H9 (cell line): ENCODE data around the gene KIF26B. TPM values are rescaled to one million over a fixed set of nuclear protein-coding genes. Genes with fewer than 3 reads are reported as not detected.

Experiments used
- DNase-seq: peaks from one replicate; pipeline ENCODE4 v3.0.0-alpha.2; 2017
- H2AFZ ChIP-seq: one replicate; pipeline ENCODE4 v1.6.1; 2013; ENCODE audit warnings: mild to moderate bottlenecking, low read length, control low read depth, moderate library complexity
- H2AK5ac ChIP-seq: 2 replicates; pipeline ENCODE4 v1.6.1; 2013; ENCODE audit warnings: low read length, control low read depth, mixed read lengths; ENCODE audit not compliant: insufficient read length
- H2BK120ac ChIP-seq: one replicate; pipeline ENCODE4 v1.6.1; 2013; ENCODE audit warnings: low read depth, mild to moderate bottlenecking, low read length, control low read depth, inconsistent platforms; ENCODE audit not compliant: poor library complexity, severe bottlenecking
- H2BK12ac ChIP-seq: 2 replicates; pipeline ENCODE4 v1.6.1; 2013; ENCODE audit warnings: low read length, control low read depth, mixed read lengths, low read depth; ENCODE audit not compliant: insufficient read length
- H2BK15ac ChIP-seq: 2 replicates; pipeline ENCODE4 v1.6.1; 2013; ENCODE audit warnings: low read depth, low read length, control low read depth
- H2BK20ac ChIP-seq: one replicate; pipeline ENCODE4 v1.6.1; 2013; ENCODE audit warnings: low read depth, mild to moderate bottlenecking, low read length, control low read depth, inconsistent platforms; ENCODE audit not compliant: poor library complexity, severe bottlenecking
- H2BK5ac ChIP-seq: 2 replicates; pipeline ENCODE4 v1.6.1; 2013; ENCODE audit warnings: low read length, control low read depth, mixed read lengths; ENCODE audit not compliant: insufficient read length
- H3K14ac ChIP-seq: 2 replicates; pipeline ENCODE4 v1.6.1; 2013; ENCODE audit warnings: low read length, control low read depth; ENCODE audit not compliant: insufficient read depth
- H3K18ac ChIP-seq: 2 replicates; pipeline ENCODE4 v1.6.1; 2013; ENCODE audit warnings: low read depth, mild to moderate bottlenecking, mixed read lengths, low read length, control low read depth; ENCODE audit not compliant: insufficient read length
- H3K23ac ChIP-seq: 2 replicates; pipeline ENCODE4 v1.6.1; 2013; ENCODE audit warnings: low read length, control low read depth, mixed read lengths, low read depth; ENCODE audit not compliant: insufficient read length
- H3K23me2 ChIP-seq: 2 replicates; pipeline ENCODE4 v1.6.1; 2013; ENCODE audit warnings: low read depth, mild to moderate bottlenecking, mixed read lengths, low read length, control low read depth; ENCODE audit not compliant: insufficient read length, poor library complexity, severe bottlenecking
- H3K27ac ChIP-seq: 2 replicates; pipeline ENCODE4 v1.5.1; 2013; ENCODE audit warnings: low read length, control low read depth, mixed read lengths, low read depth; ENCODE audit not compliant: insufficient read length
- H3K27me3 ChIP-seq: 2 replicates; pipeline ENCODE4 v1.6.1; 2013; ENCODE audit warnings: low read length, control low read depth, inconsistent platforms; ENCODE audit not compliant: insufficient read depth
- H3K4ac ChIP-seq: 2 replicates; pipeline ENCODE4 v1.6.1; 2013; ENCODE audit warnings: low read depth, mild to moderate bottlenecking, control low read depth, inconsistent platforms, low read length, moderate library complexity
- H3K4me1 ChIP-seq: 2 replicates; pipeline ENCODE4 v1.6.1; 2013; ENCODE audit warnings: low read length, control low read depth, inconsistent platforms; ENCODE audit not compliant: insufficient read depth
- H3K4me2 ChIP-seq: 2 replicates; pipeline ENCODE4 v1.6.1; 2013; ENCODE audit warnings: low read length, control low read depth, mixed read lengths; ENCODE audit not compliant: insufficient read length, insufficient read depth
- H3K56ac ChIP-seq: 2 replicates; pipeline ENCODE4 v1.6.1; 2013; ENCODE audit warnings: low read depth, mild to moderate bottlenecking, mixed read lengths, low read length, control low read depth; ENCODE audit not compliant: insufficient read length
- H3K79me1 ChIP-seq: 2 replicates; pipeline ENCODE4 v1.6.1; 2013; ENCODE audit warnings: low read depth, mild to moderate bottlenecking, moderate library complexity, low read length, control low read depth, inconsistent platforms; ENCODE audit not compliant: insufficient read depth, poor library complexity, severe bottlenecking
- H3K79me2 ChIP-seq: 2 replicates; pipeline ENCODE4 v1.6.1; 2013; ENCODE audit warnings: low read length, control low read depth, inconsistent platforms; ENCODE audit not compliant: insufficient read depth
- H3K9ac ChIP-seq: 2 replicates; pipeline ENCODE4 v1.6.1; 2013; ENCODE audit warnings: low read length, control low read depth, mixed read lengths; ENCODE audit not compliant: insufficient read length; ENCODE audit errors: extremely low read depth
- H3K9me3 ChIP-seq: one replicate; pipeline ENCODE4 v1.6.1; 2013; ENCODE audit warnings: low read depth, low read length, inconsistent platforms; ENCODE audit not compliant: control insufficient read depth
- H3T11ph ChIP-seq: one replicate; pipeline ENCODE4 v1.6.1; 2013; ENCODE audit warnings: mild to moderate bottlenecking, low read length, control low read depth, inconsistent platforms
- H4K20me1 ChIP-seq: one replicate; pipeline ENCODE4 v1.6.1; 2013; ENCODE audit not compliant: control insufficient read depth, insufficient read length, insufficient read depth
- H4K5ac ChIP-seq: 2 replicates; pipeline ENCODE4 v1.6.1; 2013; ENCODE audit warnings: low read depth, mild to moderate bottlenecking, mixed read lengths, low read length, control low read depth; ENCODE audit not compliant: insufficient read length
- H4K8ac ChIP-seq: replicated peaks from 2 replicates; pipeline ENCODE4 v1.6.1; 2013; ENCODE audit warnings: low read length, control low read depth, mixed read lengths, low read depth; ENCODE audit not compliant: insufficient read length
- H4K91ac ChIP-seq: 2 replicates; pipeline ENCODE4 v1.6.1; 2013; ENCODE audit warnings: low read depth, mild to moderate bottlenecking, moderate library complexity, mixed read lengths, low read length, control low read depth; ENCODE audit not compliant: insufficient read length
- H3K27ac Mint-ChIP-seq, 3 experiments: 2 replicates in 2 of 3; 3 replicates in 1 of 3; pipeline ENCODE4 v1.8.0; 2020 to 2021; ENCODE audit warnings: mixed read lengths in 3 of 3, mild to moderate bottlenecking in 1 of 3, moderate library complexity in 1 of 3
- H3K27me3 Mint-ChIP-seq: 2 replicates; pipeline ENCODE4 v1.8.0; 2021; ENCODE audit warnings: low read depth, mild to moderate bottlenecking, moderate library complexity, mixed read lengths
- H3K36me3 Mint-ChIP-seq, 3 experiments: 2 replicates in 2 of 3; 3 replicates in 1 of 3; pipeline ENCODE4 v1.8.0; 2020 to 2021; ENCODE audit warnings: low read depth in 3 of 3, mixed read lengths in 3 of 3; ENCODE audit not compliant: insufficient read depth in 1 of 3
- H3K4me1 Mint-ChIP-seq, 2 experiments: 2 replicates each; pipeline ENCODE4 v1.8.0; 2020; ENCODE audit warnings: mixed read lengths in 2 of 2
- H3K4me3 Mint-ChIP-seq, 2 experiments: 2 replicates in 1 of 2; 3 replicates in 1 of 2; pipeline ENCODE4 v1.8.0; 2020 to 2021; ENCODE audit warnings: mild to moderate bottlenecking in 2 of 2, mixed read lengths in 2 of 2, moderate library complexity in 1 of 2
- H3K9me3 Mint-ChIP-seq, 2 experiments: 2 replicates in 1 of 2; 3 replicates in 1 of 2; pipeline ENCODE4 v1.8.0; 2020; ENCODE audit warnings: mild to moderate bottlenecking in 2 of 2, mixed read lengths in 2 of 2, moderate library complexity in 1 of 2
- WGBS: extraction: QIAGEN DNeasy Blood & Tissue Kit; methylation state at CpG from one replicate; pipeline ENCODE4 v1.1.7; 2013; ENCODE audit warnings: missing lambda C conversion rate, low lambda C conversion rate, mixed read lengths; ENCODE audit not compliant: insufficient read length; ENCODE audit errors: extremely low coverage; 5-methylcytosine and 5-hydroxymethylcytosine counted together
- total RNA-seq: library from RNA; stranded (reverse); gene quantifications from 2 replicates; pipeline ENCODE4 v1.2.1, GENCODE V29; 2021
- TF ChIP-seq, protein P1 (sequence below): fragments of 200-600 bp; sonication (generic); conservative IDR thresholded peaks from 3 replicates; pipeline ENCODE4 v1.8.0; 2021; ENCODE audit warnings: antibody characterized with exemption, mild to moderate bottlenecking

Gene KIF26B
- total RNA-seq, 1 experiment from 2014 or later, result 0.13 TPM

GRCh38 chr1:245666412-245666811 is 511.6 kb downstream of the KIF26B start:
- no peak overlapping the region for H3K4ac ChIP-seq
- no peaks in the 10 kb centered on the region for H3K9me3 ChIP-seq
- H3K27me3 Mint-ChIP-seq, result no peaks in the 10 kb centered on the region
- no peak overlapping the region for H3K27ac Mint-ChIP-seq
- H3K23me2 ChIP-seq, result no peaks in the 10 kb centered on the region
- H4K91ac ChIP-seq, result no peak overlapping the region
- no peaks in the 10 kb centered on the region; a peak in 1 of 4 replicates for H3K4me1 Mint-ChIP-seq
- H3K4me3 Mint-ChIP-seq, result no peak overlapping the region
- no peak overlapping the region for H2BK120ac ChIP-seq
- no peaks in the 10 kb centered on the region for H3K36me3 Mint-ChIP-seq
- no peaks in the 10 kb centered on the region for H4K20me1 ChIP-seq
- TF ChIP-seq, protein P1, sequence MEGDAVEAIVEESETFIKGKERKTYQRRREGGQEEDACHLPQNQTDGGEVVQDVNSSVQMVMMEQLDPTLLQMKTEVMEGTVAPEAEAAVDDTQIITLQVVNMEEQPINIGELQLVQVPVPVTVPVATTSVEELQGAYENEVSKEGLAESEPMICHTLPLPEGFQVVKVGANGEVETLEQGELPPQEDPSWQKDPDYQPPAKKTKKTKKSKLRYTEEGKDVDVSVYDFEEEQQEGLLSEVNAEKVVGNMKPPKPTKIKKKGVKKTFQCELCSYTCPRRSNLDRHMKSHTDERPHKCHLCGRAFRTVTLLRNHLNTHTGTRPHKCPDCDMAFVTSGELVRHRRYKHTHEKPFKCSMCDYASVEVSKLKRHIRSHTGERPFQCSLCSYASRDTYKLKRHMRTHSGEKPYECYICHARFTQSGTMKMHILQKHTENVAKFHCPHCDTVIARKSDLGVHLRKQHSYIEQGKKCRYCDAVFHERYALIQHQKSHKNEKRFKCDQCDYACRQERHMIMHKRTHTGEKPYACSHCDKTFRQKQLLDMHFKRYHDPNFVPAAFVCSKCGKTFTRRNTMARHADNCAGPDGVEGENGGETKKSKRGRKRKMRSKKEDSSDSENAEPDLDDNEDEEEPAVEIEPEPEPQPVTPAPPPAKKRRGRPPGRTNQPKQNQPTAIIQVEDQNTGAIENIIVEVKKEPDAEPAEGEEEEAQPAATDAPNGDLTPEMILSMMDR, result no peak
- H3K56ac ChIP-seq, result no peak overlapping the region
- no peak overlapping the region for H3T11ph ChIP-seq
- H4K5ac ChIP-seq, result no peak overlapping the region
- H3K23ac ChIP-seq, result no peak overlapping the region
- WGBS, result no CpG with 5 or more reads among the region's 9 CpGs
- no peak overlapping the region for H2BK20ac ChIP-seq
- no peaks in the 10 kb centered on the region for H3K9me3 Mint-ChIP-seq
- H3K18ac ChIP-seq, result no peak overlapping the region
- no peak overlapping the region for H3K27ac ChIP-seq
- no peak overlapping the region for H3K14ac ChIP-seq
- no peak overlapping the region for H2BK15ac ChIP-seq
- H2BK12ac ChIP-seq, result no peak overlapping the region
- H3K9ac ChIP-seq, result no peak overlapping the region
- no peak overlapping the region for H3K4me2 ChIP-seq
- H2AK5ac ChIP-seq, result no peak overlapping the region
- no peaks in the 10 kb centered on the region for H3K4me1 ChIP-seq
- H3K27me3 ChIP-seq, result no peaks in the 10 kb centered on the region
- no peak overlapping the region for H2BK5ac ChIP-seq
- no peak for DNase-seq
- H4K8ac ChIP-seq, result no peak overlapping the region
- no peaks in the 10 kb centered on the region for H3K79me1 ChIP-seq
- H3K79me2 ChIP-seq, result no peaks in the 10 kb centered on the region
- no peak overlapping the region for H2AFZ ChIP-seq
